Chondrocyte (in vitro differentiated cells): ENCODE measurements around the gene SPATA6. TPM values are rescaled to one million over a fixed set of nuclear protein-coding genes. Genes with fewer than 3 reads are reported as not detected.
"Not testable (repeated sequence)": the region's sequence is repeated elsewhere in the genome, so short reads cannot be mapped to it uniquely, and the experiment has no call there.

ENCODE experiments used
- DNase-seq: peaks from one replicate; pipeline ENCODE4 v3.0.0; 2021; ENCODE audit warnings: mixed read lengths, low spot score
- H3K27ac Mint-ChIP-seq: one replicate; pipeline ENCODE4 v1.8.0; 2021; ENCODE audit warnings: mild to moderate bottlenecking, moderate library complexity, mixed read lengths; ENCODE audit not compliant: unreplicated experiment
- H3K27me3 Mint-ChIP-seq: 2 replicates; pipeline ENCODE4 v1.8.0; 2021; ENCODE audit warnings: low read depth, mixed read lengths
- H3K36me3 Mint-ChIP-seq: 2 replicates; pipeline ENCODE4 v1.8.0; 2021; ENCODE audit warnings: low read depth, mixed read lengths
- H3K4me1 Mint-ChIP-seq: 2 replicates; pipeline ENCODE4 v1.8.0; 2021; ENCODE audit warnings: low read depth, mild to moderate bottlenecking, mixed read lengths
- H3K4me3 Mint-ChIP-seq: one replicate; pipeline ENCODE4 v1.8.0; 2021; ENCODE audit warnings: mild to moderate bottlenecking, moderate library complexity, mixed read lengths; ENCODE audit not compliant: unreplicated experiment
- H3K9me3 Mint-ChIP-seq: 2 replicates; pipeline ENCODE4 v1.8.0; 2021; ENCODE audit warnings: low read depth, mixed read lengths
- CTCF ChIP-seq: fragments of 200-600 bp; sonication (generic); IDR thresholded peaks from 2 replicates; pipeline ENCODE4 v1.5.0; 2021; ENCODE audit warnings: antibody characterized with exemption, mild to moderate bottlenecking, moderate library complexity
- total RNA-seq: library from RNA; stranded (reverse); gene quantifications from 3 replicates; pipeline ENCODE4 v1.2.1, GENCODE V29; 2021

The SPATA6 gene
- total RNA-seq, 1 donor from 2014 or later: 3.8 TPM

- no peak for DNase-seq
- Mint-ChIP-seq H3K9me3 (peaks cover 53% of the 10 kb centered on the region), H3K27me3 (no peaks in the 10 kb centered on the region), H3K27ac (no peak overlapping the region), H3K4me1 (no peaks in the 10 kb centered on the region), H3K4me3 (no peak overlapping the region), H3K36me3 (peaks cover 17% of the 10 kb centered on the region)
- TF ChIP-seq CTCF: no peak
These were observed 142.1 kb downstream of the SPATA6 start for GRCh38 chr1:48329905-48330304.

GRCh38 chr1:48329486-48329885 lies 142.5 kb downstream of the SPATA6 start:
- no peaks in the 10 kb centered on the region for H3K4me1 Mint-ChIP-seq
- no peaks in the 10 kb centered on the region for H3K27me3 Mint-ChIP-seq
- no peak overlapping the region for H3K4me3 Mint-ChIP-seq
- H3K9me3 Mint-ChIP-seq: peaks cover 53% of the 10 kb centered on the region
- peaks cover 17% of the 10 kb centered on the region for H3K36me3 Mint-ChIP-seq
- DNase-seq: no peak
- no peak overlapping the region for H3K27ac Mint-ChIP-seq
- TF ChIP-seq CTCF: no peak

- H3K27ac Mint-ChIP-seq, H3K27me3 Mint-ChIP-seq, H3K36me3 Mint-ChIP-seq, H3K4me1 Mint-ChIP-seq, H3K4me3 Mint-ChIP-seq: not testable (repeated sequence)
- peaks cover 23% of the 10 kb centered on the region for H3K9me3 Mint-ChIP-seq
- DNase-seq: peak; percentile 59
These were observed 160.2 kb downstream of the SPATA6 start for GRCh38 chr1:48311829-48312228.

- H3K9me3 Mint-ChIP-seq: peaks cover 17% of the 10 kb centered on the region
- H3K4me3 Mint-ChIP-seq: no peak overlapping the region
- peaks cover 5% of the 10 kb centered on the region for H3K36me3 Mint-ChIP-seq
- no peak overlapping the region for H3K27ac Mint-ChIP-seq
- TF ChIP-seq CTCF: no peak
- H3K4me1 Mint-ChIP-seq: no peaks in the 10 kb centered on the region
- H3K27me3 Mint-ChIP-seq: no peaks in the 10 kb centered on the region
- DNase-seq: no peak
These were observed 162.4 kb downstream of the SPATA6 start for GRCh38 chr1:48309564-48310082.

- Mint-ChIP-seq H3K4me3 (no peak overlapping the region), H3K4me1 (no peaks in the 10 kb centered on the region), H3K27ac (no peak overlapping the region), H3K27me3 (no peaks in the 10 kb centered on the region), H3K36me3 (peaks cover 5% of the 10 kb centered on the region), H3K9me3 (peaks cover 22% of the 10 kb centered on the region)
- no peak for DNase-seq
- no peak for TF ChIP-seq CTCF
These were observed 169.4 kb downstream of the SPATA6 start for GRCh38 chr1:48302652-48303051.

- Mint-ChIP-seq H3K4me1 (no peaks in the 10 kb centered on the region), H3K9me3 (no peaks in the 10 kb centered on the region), H3K27ac (no peak overlapping the region), H3K4me3 (no peak overlapping the region), H3K36me3 (no peaks in the 10 kb centered on the region), H3K27me3 (no peaks in the 10 kb centered on the region)
- no peak for TF ChIP-seq CTCF
- DNase-seq: no peak
These were observed 177.3 kb downstream of the SPATA6 start for GRCh38 chr1:48294656-48295055.

GRCh38 chr1:48294094-48294493 lies 177.9 kb downstream of the SPATA6 start:
- H3K4me1 Mint-ChIP-seq, H3K4me3 Mint-ChIP-seq, H3K9me3 Mint-ChIP-seq, H3K27me3 Mint-ChIP-seq, H3K36me3 Mint-ChIP-seq, DNase-seq, H3K27ac Mint-ChIP-seq: not testable (repeated sequence)
